ENCODE measurements around the gene CATSPERD. TPM values are rescaled to one million over a fixed set of nuclear protein-coding genes. Genes with fewer than 3 reads are reported as not detected.

The CATSPERD gene
- total and polyA plus RNA-seq, 9 of the 15 experiments (the other 6 are each of a cell fraction or from before 2014, with no cell fraction given) = not detected

GRCh38 chr19:5718579-5719273 is 1.7 kb upstream of the CATSPERD start (continued):
- TF ChIP-seq ZMIZ1 (IDR thresholded peaks at IDR 0.05; ENCODE audit: low read depth in 2 of 2, low read length in 2 of 2) (0 out of 4 replicates have a peak, but pooled peaks of 1 of the 2 experiments have one; percentile 38), ZNF347 (CRISPR knock-in tag; IDR thresholded peaks at IDR 0.05; ENCODE audit: low read depth) (no peak), ZNF311 (CRISPR knock-in tag; IDR thresholded peaks at IDR 0.05) (0 out of 2 replicates have a peak, but pooled peaks have one; percentile 21), PRPF4 (IDR thresholded peaks at IDR 0.05; ENCODE audit: insufficient read depth, low read depth, low read length, poor library complexity, severe bottlenecking) (no peak), MTA2 (IDR thresholded peaks at IDR 0.05; ENCODE audit: low read depth) (no peak), SMAD3 (CRISPR knock-in tag; conservative IDR thresholded peaks at IDR 0.05) (peak; percentile 63; the same call in 1 of the 2 replicates), ZC3H4 (CRISPR knock-in tag; IDR thresholded peaks at IDR 0.05; ENCODE audit: borderline replicate concordance) (peak; percentile 95), MECOM (CRISPR knock-in tag; IDR thresholded peaks at IDR 0.05) (0 out of 2 replicates have a peak, but pooled peaks have one; percentile 5), SMARCE1 (IDR thresholded peaks at IDR 0.05) (peak; percentile 78; the same call in 1 of the 2 replicates), CHD1 (IDR thresholded peaks at IDR 0.05; ENCODE audit: low read length) (peak; percentile 4), TAF9B (IDR thresholded peaks at IDR 0.05; ENCODE audit: partially characterized antibody) (peak; percentile 84), ZNF589 (CRISPR knock-in tag; IDR thresholded peaks at IDR 0.05; ENCODE audit: low read depth) (0 out of 2 replicates have a peak, but pooled peaks have one; percentile 49), POLR2AphosphoS5 (IDR thresholded peaks at IDR 0.05; ENCODE audit: control insufficient read depth, insufficient read depth, low read depth, low read length) (peak; percentile 70), AFF4 (CRISPR knock-in tag; IDR thresholded peaks at IDR 0.05) (peak; percentile 79; the same call in 1 of the 2 replicates), NEUROD1 (IDR thresholded peaks at IDR 0.05; ENCODE audit: borderline replicate concordance, low read depth, low read length, partially characterized antibody) (peak; percentile 56)
- TF ChIP-seq, protein P1, sequence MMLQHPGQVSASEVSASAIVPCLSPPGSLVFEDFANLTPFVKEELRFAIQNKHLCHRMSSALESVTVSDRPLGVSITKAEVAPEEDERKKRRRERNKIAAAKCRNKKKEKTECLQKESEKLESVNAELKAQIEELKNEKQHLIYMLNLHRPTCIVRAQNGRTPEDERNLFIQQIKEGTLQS (IDR thresholded peaks at IDR 0.05) = peak; percentile 98
- TF ChIP-seq, protein P1 (CRISPR knock-in tag; conservative IDR thresholded peaks at IDR 0.05) = no peak

Data from K562 (cell line).